ENCODE results near the gene GALNT7. TPM values are rescaled to one million over a fixed set of nuclear protein-coding genes. Genes with fewer than 3 reads are reported as not detected.

GALNT7 gene
- total RNA-seq, 1 donor from 2014 or later: 16.9 TPM

GRCh38 chr4:173273941-173274340 lies 105.3 kb downstream of the GALNT7 start:
- peaks cover 4% of the 10 kb centered on the region for H3K9me3 Mint-ChIP-seq
- H3K27me3 Mint-ChIP-seq: no peaks in the 10 kb centered on the region
- ChIA-PET CTCF (interaction anchor here (1.9 kb wide), 1 partner anchor 261 kb away, joined by 8 read pairs; no protein-coding TSS in a partner anchor), POLR2A (no interaction called here)
- no peak for DNase-seq
- no peak overlapping the region for H3K27ac Mint-ChIP-seq
- intact Hi-C loops (cut with micrococcal nuclease): no loop called here
- no peak for ATAC-seq (ENCODE audit: low read depth)
- peaks cover 2% of the 10 kb centered on the region for H3K4me1 Mint-ChIP-seq
- H3K36me3 Mint-ChIP-seq (ENCODE audit: low read depth): peaks cover 24% of the 10 kb centered on the region
- H3K4me3 Mint-ChIP-seq: no peak overlapping the region
- TF ChIP-seq CTCF (IDR thresholded peaks at IDR 0.05): no peak

GRCh38 chr4:173274744-173275143 lies 106.1 kb downstream of the GALNT7 start:
- Mint-ChIP-seq H3K27ac (no peak overlapping the region), H3K4me1 (peaks cover 2% of the 10 kb centered on the region), H3K4me3 (no peak overlapping the region), H3K27me3 (no peaks in the 10 kb centered on the region), H3K36me3 (ENCODE audit: low read depth) (peaks cover 25% of the 10 kb centered on the region), H3K9me3 (peaks cover 4% of the 10 kb centered on the region)
- ATAC-seq (ENCODE audit: low read depth) (no peak), DNase-seq (no peak)
- CTCF ChIA-PET: interaction anchor here (1.9 kb wide), 1 partner anchor 262 kb away, joined by 8 read pairs; no protein-coding TSS in a partner anchor
- intact Hi-C loops (cut with micrococcal nuclease): no loop called here
- POLR2A ChIA-PET: no interaction called here
- TF ChIP-seq CTCF (IDR thresholded peaks at IDR 0.05): no peak

GRCh38 chr4:173275150-173275549 lies 106.5 kb downstream of the GALNT7 start:
- H3K36me3 Mint-ChIP-seq (ENCODE audit: low read depth): peaks cover 25% of the 10 kb centered on the region
- no peak for ATAC-seq (ENCODE audit: low read depth)

GRCh38 chr4:173277340-173277739 lies 108.7 kb downstream of the GALNT7 start:
- Mint-ChIP-seq H3K4me1 (peaks cover 14% of the 10 kb centered on the region), H3K4me3 (no peak overlapping the region), H3K27ac (no peak overlapping the region), H3K36me3 (ENCODE audit: low read depth) (peaks cover 26% of the 10 kb centered on the region), H3K9me3 (peaks cover 4% of the 10 kb centered on the region), H3K27me3 (no peaks in the 10 kb centered on the region)
- ChIA-PET POLR2A (no interaction called here), CTCF (interaction anchor here (1.2 kb wide), 1 partner anchor 264 kb away, joined by 4 read pairs; no protein-coding TSS in a partner anchor)
- TF ChIP-seq CTCF (IDR thresholded peaks at IDR 0.05): no peak
- ATAC-seq (ENCODE audit: low read depth) (no peak), DNase-seq (no peak)
- intact Hi-C loops (cut with micrococcal nuclease): no loop called here

More at GRCh38 chr4:173275150-173275549, 106.5 kb downstream of the GALNT7 start:
- DNase-seq: no peak
- Mint-ChIP-seq H3K9me3 (peaks cover 4% of the 10 kb centered on the region), H3K4me1 (peaks cover 2% of the 10 kb centered on the region), H3K27me3 (no peaks in the 10 kb centered on the region), H3K4me3 (no peak overlapping the region), H3K27ac (no peak overlapping the region)
- ChIA-PET POLR2A (no interaction called here), CTCF (interaction anchor here (1.9 kb wide), 1 partner anchor 262 kb away, joined by 8 read pairs; no protein-coding TSS in a partner anchor)
- no peak for TF ChIP-seq CTCF (IDR thresholded peaks at IDR 0.05)
- intact Hi-C loops (cut with micrococcal nuclease): no loop called here

- POLR2A ChIA-PET: no interaction called here
- no peak overlapping the region for H3K27ac Mint-ChIP-seq
Observed at GRCh38 chr4:173280998-173281397, 112.4 kb downstream of the GALNT7 start.

More at GRCh38 chr4:173280998-173281397, 112.4 kb downstream of the GALNT7 start:
- no peak for ATAC-seq (ENCODE audit: low read depth)
- H3K9me3 Mint-ChIP-seq: peaks cover 3% of the 10 kb centered on the region
- CTCF ChIA-PET: interaction anchor here (1.5 kb wide), 1 partner anchor 268 kb away, joined by 10 read pairs; no protein-coding TSS in a partner anchor
- H3K36me3 Mint-ChIP-seq (ENCODE audit: low read depth): peaks cover 28% of the 10 kb centered on the region
- no peaks in the 10 kb centered on the region for H3K27me3 Mint-ChIP-seq
- H3K4me3 Mint-ChIP-seq: no peak overlapping the region
- TF ChIP-seq CTCF (IDR thresholded peaks at IDR 0.05): no peak
- peaks cover 17% of the 10 kb centered on the region for H3K4me1 Mint-ChIP-seq
- intact Hi-C loops (cut with micrococcal nuclease): no loop called here
- DNase-seq: no peak
